Coronary artery (tissue), 2 donors: ENCODE results near the gene PKP2.

Experiments used
- DNase-seq: peaks from one replicate; pipeline ENCODE4 v3.0.0-alpha.2; 2017; ENCODE audit warnings: low spot score
- H3K27ac ChIP-seq, 2 donors: fragments of 200-600 bp; sonication (generic); one replicate each; pipeline ENCODE4 v1.5.1; 2016 to 2019
- H3K4me3 ChIP-seq: fragments of 200-600 bp; sonication (generic); 2 replicates; pipeline ENCODE4 v1.5.1; 2016; ENCODE audit warnings: mild to moderate bottlenecking, moderate library complexity
- CTCF ChIP-seq: fragments of 200-600 bp; sonication (generic); IDR thresholded peaks from one replicate; pipeline ENCODE4 v1.5.1; 2019; ENCODE audit warnings: antibody characterized with exemption

The PKP2 gene

GRCh38 chr12:32828552-32828951 lies 68.0 kb downstream of the PKP2 start:
- no peak for TF ChIP-seq CTCF
- Histone ChIP-seq H3K27ac (no peak overlapping the region), H3K4me3 (no peak overlapping the region)
- DNase-seq = no peak

GRCh38 chr12:32828120-32828519 lies 68.5 kb downstream of the PKP2 start:
- Histone ChIP-seq H3K4me3 (no peak overlapping the region), H3K27ac (no peak overlapping the region)
- DNase-seq = no peak
- TF ChIP-seq CTCF = no peak

- no peak for DNase-seq
- Histone ChIP-seq H3K4me3 (no peak overlapping the region), H3K27ac (no peak overlapping the region)
- TF ChIP-seq CTCF = no peak
These were observed 69.7 kb downstream of the PKP2 start for GRCh38 chr12:32826807-32827412.

- DNase-seq = no peak
- Histone ChIP-seq H3K4me3 (no peak overlapping the region), H3K27ac (no peak overlapping the region)
- TF ChIP-seq CTCF = no peak
These were observed 72.0 kb downstream of the PKP2 start for GRCh38 chr12:32824596-32824995.

- no peak overlapping the region for H3K4me3 ChIP-seq
- no peak for TF ChIP-seq CTCF
- H3K27ac ChIP-seq = no peak overlapping the region
- no peak for DNase-seq
These were observed 74.2 kb downstream of the PKP2 start for GRCh38 chr12:32822344-32822743.

- no peak for TF ChIP-seq CTCF
- Histone ChIP-seq H3K4me3 (no peak overlapping the region), H3K27ac (no peak overlapping the region)
- DNase-seq = no peak
These were observed 74.9 kb downstream of the PKP2 start for GRCh38 chr12:32821710-32822109.

GRCh38 chr12:32821293-32821692 lies 75.3 kb downstream of the PKP2 start:
- no peak overlapping the region for H3K27ac ChIP-seq
- H3K4me3 ChIP-seq = no peak overlapping the region
- DNase-seq = no peak
- TF ChIP-seq CTCF = no peak
